WTC11 (cell line): ENCODE measurements around the gene TNFAIP2.

Experiments used
- FOXJ3 ChIP-seq: sonication (generic); formaldehyde crosslinking; IDR thresholded peaks from 2 replicates; pipeline ENCODE4 v1.9.0; 2021; ENCODE audit warnings: missing genetic modification reagents, mild to moderate bottlenecking, borderline replicate concordance
- JAZF1 ChIP-seq: fragments of 250-450 bp; sonication (Bioruptor Pico); IDR thresholded peaks from 2 replicates; pipeline ENCODE4 v1.9.0; 2021; ENCODE audit warnings: moderate library complexity, mild to moderate bottlenecking, inconsistent platforms
- PRRX2 ChIP-seq: fragments of 250-450 bp; sonication (Bioruptor Pico); IDR thresholded peaks from 2 replicates; pipeline ENCODE4 v1.8.0; 2021; ENCODE audit warnings: mild to moderate bottlenecking
- RELA ChIP-seq: sonication (generic); formaldehyde crosslinking; IDR thresholded peaks from 2 replicates; pipeline ENCODE4 v1.8.1; 2022; ENCODE audit warnings: missing genetic modification reagents, mild to moderate bottlenecking, borderline replicate concordance
- SMAD3 ChIP-seq: sonication (generic); formaldehyde crosslinking; IDR thresholded peaks from 2 replicates; pipeline ENCODE4 v1.8.0; 2022; ENCODE audit warnings: missing genetic modification reagents, mild to moderate bottlenecking, borderline replicate concordance
- TCF7 ChIP-seq: sonication (generic); formaldehyde crosslinking; IDR thresholded peaks from 2 replicates; pipeline ENCODE4 v1.8.0; 2022; ENCODE audit warnings: mild to moderate bottlenecking, low read depth, missing genetic modification reagents, moderate library complexity
- TEAD4 ChIP-seq: sonication (generic); formaldehyde crosslinking; IDR thresholded peaks from 2 replicates; pipeline ENCODE4 v1.8.0; 2022; ENCODE audit warnings: mild to moderate bottlenecking, missing genetic modification reagents
- ZBTB21 ChIP-seq: sonication (generic); formaldehyde crosslinking; IDR thresholded peaks from 2 replicates; pipeline ENCODE4 v1.8.1; 2023; ENCODE audit warnings: mild to moderate bottlenecking, missing genetic modification reagents, borderline replicate concordance
- ZNF263 ChIP-seq: sonication (generic); formaldehyde crosslinking; IDR thresholded peaks from 2 replicates; pipeline ENCODE4 v1.8.1; 2022; ENCODE audit warnings: low read depth, mild to moderate bottlenecking, moderate library complexity, missing genetic modification reagents
- TF ChIP-seq, protein P1 (sequence below): sonication (generic); formaldehyde crosslinking; IDR thresholded peaks from 2 replicates; pipeline ENCODE4 v1.8.0; 2022; ENCODE audit warnings: mild to moderate bottlenecking, missing genetic modification reagents
- TF ChIP-seq, protein P2 (sequence below): fragments of 200-600 bp; IDR thresholded peaks from 2 replicates; pipeline ENCODE4 v1.8.0; 2022; ENCODE audit warnings: antibody characterized with exemption
- TF ChIP-seq, protein P3 (sequence below): sonication (generic); formaldehyde crosslinking; IDR thresholded peaks from 2 replicates; pipeline ENCODE4 v1.8.1; 2022; ENCODE audit warnings: low read depth, missing genetic modification reagents, borderline replicate concordance
- TF ChIP-seq, protein P4 (sequence below): sonication (generic); formaldehyde crosslinking; IDR thresholded peaks from 2 replicates; pipeline ENCODE4 v1.8.1; 2022; ENCODE audit warnings: mild to moderate bottlenecking, missing genetic modification reagents, moderate library complexity, borderline replicate concordance

DNA sequence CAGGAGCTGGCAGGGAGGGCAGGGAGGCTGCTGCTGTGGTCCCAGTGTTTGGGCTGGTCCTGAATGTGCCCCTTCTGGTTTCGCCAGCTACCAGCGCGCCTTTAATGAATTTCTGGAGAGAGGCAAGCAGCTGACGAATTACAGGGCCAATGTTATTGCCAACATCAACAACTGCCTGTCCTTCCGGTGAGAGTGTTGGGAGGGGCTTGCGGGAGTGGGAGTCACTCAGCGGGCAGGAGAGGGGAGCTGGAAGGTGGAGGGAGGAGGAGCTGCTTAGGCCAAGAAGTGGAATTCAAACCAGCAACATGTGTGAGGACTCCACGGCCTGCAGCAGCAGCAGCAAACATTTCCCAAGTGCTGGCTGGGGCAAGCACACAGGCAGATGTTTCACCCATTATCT, 7.7 kb downstream of the TNFAIP2 start:
- TF ChIP-seq RELA (no peak), FOXJ3 (CRISPR knock-in tag) (no peak), PRRX2 (CRISPR knock-in tag) (no peak), TCF7 (CRISPR knock-in tag) (no peak), ZBTB21 (no peak), JAZF1 (CRISPR knock-in tag) (no peak), ZNF263 (CRISPR knock-in tag) (no peak), SMAD3 (no peak), TEAD4 (no peak)
- TF ChIP-seq, protein P1, sequence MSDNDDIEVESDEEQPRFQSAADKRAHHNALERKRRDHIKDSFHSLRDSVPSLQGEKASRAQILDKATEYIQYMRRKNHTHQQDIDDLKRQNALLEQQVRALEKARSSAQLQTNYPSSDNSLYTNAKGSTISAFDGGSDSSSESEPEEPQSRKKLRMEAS (CRISPR knock-in tag): no peak
- TF ChIP-seq, protein P2, sequence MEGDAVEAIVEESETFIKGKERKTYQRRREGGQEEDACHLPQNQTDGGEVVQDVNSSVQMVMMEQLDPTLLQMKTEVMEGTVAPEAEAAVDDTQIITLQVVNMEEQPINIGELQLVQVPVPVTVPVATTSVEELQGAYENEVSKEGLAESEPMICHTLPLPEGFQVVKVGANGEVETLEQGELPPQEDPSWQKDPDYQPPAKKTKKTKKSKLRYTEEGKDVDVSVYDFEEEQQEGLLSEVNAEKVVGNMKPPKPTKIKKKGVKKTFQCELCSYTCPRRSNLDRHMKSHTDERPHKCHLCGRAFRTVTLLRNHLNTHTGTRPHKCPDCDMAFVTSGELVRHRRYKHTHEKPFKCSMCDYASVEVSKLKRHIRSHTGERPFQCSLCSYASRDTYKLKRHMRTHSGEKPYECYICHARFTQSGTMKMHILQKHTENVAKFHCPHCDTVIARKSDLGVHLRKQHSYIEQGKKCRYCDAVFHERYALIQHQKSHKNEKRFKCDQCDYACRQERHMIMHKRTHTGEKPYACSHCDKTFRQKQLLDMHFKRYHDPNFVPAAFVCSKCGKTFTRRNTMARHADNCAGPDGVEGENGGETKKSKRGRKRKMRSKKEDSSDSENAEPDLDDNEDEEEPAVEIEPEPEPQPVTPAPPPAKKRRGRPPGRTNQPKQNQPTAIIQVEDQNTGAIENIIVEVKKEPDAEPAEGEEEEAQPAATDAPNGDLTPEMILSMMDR: no peak
- TF ChIP-seq, protein P3, sequence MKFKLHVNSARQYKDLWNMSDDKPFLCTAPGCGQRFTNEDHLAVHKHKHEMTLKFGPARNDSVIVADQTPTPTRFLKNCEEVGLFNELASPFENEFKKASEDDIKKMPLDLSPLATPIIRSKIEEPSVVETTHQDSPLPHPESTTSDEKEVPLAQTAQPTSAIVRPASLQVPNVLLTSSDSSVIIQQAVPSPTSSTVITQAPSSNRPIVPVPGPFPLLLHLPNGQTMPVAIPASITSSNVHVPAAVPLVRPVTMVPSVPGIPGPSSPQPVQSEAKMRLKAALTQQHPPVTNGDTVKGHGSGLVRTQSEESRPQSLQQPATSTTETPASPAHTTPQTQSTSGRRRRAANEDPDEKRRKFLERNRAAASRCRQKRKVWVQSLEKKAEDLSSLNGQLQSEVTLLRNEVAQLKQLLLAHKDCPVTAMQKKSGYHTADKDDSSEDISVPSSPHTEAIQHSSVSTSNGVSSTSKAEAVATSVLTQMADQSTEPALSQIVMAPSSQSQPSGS: no peak
- TF ChIP-seq, protein P4, sequence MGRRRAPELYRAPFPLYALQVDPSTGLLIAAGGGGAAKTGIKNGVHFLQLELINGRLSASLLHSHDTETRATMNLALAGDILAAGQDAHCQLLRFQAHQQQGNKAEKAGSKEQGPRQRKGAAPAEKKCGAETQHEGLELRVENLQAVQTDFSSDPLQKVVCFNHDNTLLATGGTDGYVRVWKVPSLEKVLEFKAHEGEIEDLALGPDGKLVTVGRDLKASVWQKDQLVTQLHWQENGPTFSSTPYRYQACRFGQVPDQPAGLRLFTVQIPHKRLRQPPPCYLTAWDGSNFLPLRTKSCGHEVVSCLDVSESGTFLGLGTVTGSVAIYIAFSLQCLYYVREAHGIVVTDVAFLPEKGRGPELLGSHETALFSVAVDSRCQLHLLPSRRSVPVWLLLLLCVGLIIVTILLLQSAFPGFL (CRISPR knock-in tag): no peak
